Measurements from ENCODE around the gene TP53BP1.

GRCh38 chr15:43484455-43484854 lies 8.5 kb downstream of the TP53BP1 start:
- TF ChIP-seq, protein P1, sequence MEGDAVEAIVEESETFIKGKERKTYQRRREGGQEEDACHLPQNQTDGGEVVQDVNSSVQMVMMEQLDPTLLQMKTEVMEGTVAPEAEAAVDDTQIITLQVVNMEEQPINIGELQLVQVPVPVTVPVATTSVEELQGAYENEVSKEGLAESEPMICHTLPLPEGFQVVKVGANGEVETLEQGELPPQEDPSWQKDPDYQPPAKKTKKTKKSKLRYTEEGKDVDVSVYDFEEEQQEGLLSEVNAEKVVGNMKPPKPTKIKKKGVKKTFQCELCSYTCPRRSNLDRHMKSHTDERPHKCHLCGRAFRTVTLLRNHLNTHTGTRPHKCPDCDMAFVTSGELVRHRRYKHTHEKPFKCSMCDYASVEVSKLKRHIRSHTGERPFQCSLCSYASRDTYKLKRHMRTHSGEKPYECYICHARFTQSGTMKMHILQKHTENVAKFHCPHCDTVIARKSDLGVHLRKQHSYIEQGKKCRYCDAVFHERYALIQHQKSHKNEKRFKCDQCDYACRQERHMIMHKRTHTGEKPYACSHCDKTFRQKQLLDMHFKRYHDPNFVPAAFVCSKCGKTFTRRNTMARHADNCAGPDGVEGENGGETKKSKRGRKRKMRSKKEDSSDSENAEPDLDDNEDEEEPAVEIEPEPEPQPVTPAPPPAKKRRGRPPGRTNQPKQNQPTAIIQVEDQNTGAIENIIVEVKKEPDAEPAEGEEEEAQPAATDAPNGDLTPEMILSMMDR (IDR thresholded peaks at IDR 0.05), result no peak
- TF ChIP-seq POLR2A (IDR thresholded peaks at IDR 0.05), result no peak

All from testis (tissue), 2 donors.